22Rv1 (cell line): ENCODE results near the gene INSC.

ENCODE experiments used
- CTCF ChIP-seq: fragments of 450-650 bp; IDR thresholded peaks from 2 replicates; pipeline ENCODE4 v1.5.1; 2017; ENCODE audit warnings: mild to moderate bottlenecking
- ZFX ChIP-seq: fragments of 450-650 bp; IDR thresholded peaks from 2 replicates; pipeline ENCODE4 v1.6.1; 2017; ENCODE audit warnings: antibody characterized with exemption, borderline replicate concordance

- TF ChIP-seq CTCF (no peak), ZFX (no peak)
Observed at GRCh38 chr11:15106201-15106965, 8.3 kb upstream of the INSC start.
